ENCODE data around the gene CD300A.
A peak's percentile ranks its signal among the peaks of the same experiment; 100 is the strongest.
"Not testable (repeated sequence)": the region's sequence is repeated elsewhere in the genome, so short reads cannot be mapped to it uniquely, and the experiment has no call there.

CD300A gene

GRCh38 chr17:74485841-74486240 lies 19.4 kb downstream of the CD300A start:
- DNase-seq (ENCODE audit: low read depth) = no peak
- no peak for TF ChIP-seq CTCF (IDR thresholded peaks at IDR 0.05; ENCODE audit: control insufficient read depth, insufficient read depth, low read depth, low read length, missing control alignments)
- no peak overlapping the region for H3K4me3 ChIP-seq (ENCODE audit: control insufficient read depth, low read depth, low read length)

GRCh38 chr17:74488276-74488675 lies 21.8 kb downstream of the CD300A start:
- H3K4me3 ChIP-seq (ENCODE audit: control insufficient read depth, low read depth, low read length); DNase-seq (ENCODE audit: low read depth): not testable (repeated sequence)

- H3K4me3 ChIP-seq (ENCODE audit: control insufficient read depth, low read depth, low read length) = no peak overlapping the region
These were observed 24.3 kb downstream of the CD300A start for GRCh38 chr17:74490716-74491115.

GRCh38 chr17:74491626-74492025 lies 25.2 kb downstream of the CD300A start:
- no peak overlapping the region for H3K4me3 ChIP-seq (ENCODE audit: control insufficient read depth, low read depth, low read length)
- TF ChIP-seq CTCF (IDR thresholded peaks at IDR 0.05; ENCODE audit: control insufficient read depth, insufficient read depth, low read depth, low read length, missing control alignments) = no peak
- no peak for DNase-seq (ENCODE audit: low read depth)

More at GRCh38 chr17:74490716-74491115, 24.3 kb downstream of the CD300A start:
- DNase-seq (ENCODE audit: low read depth) = no peak
- TF ChIP-seq CTCF (IDR thresholded peaks at IDR 0.05; ENCODE audit: control insufficient read depth, insufficient read depth, low read depth, low read length, missing control alignments) = no peak

GRCh38 chr17:74493331-74493833 lies 26.9 kb downstream of the CD300A start:
- no peak for DNase-seq (ENCODE audit: low read depth)
- TF ChIP-seq CTCF (IDR thresholded peaks at IDR 0.05; ENCODE audit: control insufficient read depth, insufficient read depth, low read depth, low read length, missing control alignments) = peak; percentile 83
- H3K4me3 ChIP-seq (ENCODE audit: control insufficient read depth, low read depth, low read length) = no peak overlapping the region

- H3K4me3 ChIP-seq (ENCODE audit: control insufficient read depth, low read depth, low read length) = no peak overlapping the region
- no peak for TF ChIP-seq CTCF (IDR thresholded peaks at IDR 0.05; ENCODE audit: control insufficient read depth, insufficient read depth, low read depth, low read length, missing control alignments)
- no peak for DNase-seq (ENCODE audit: low read depth)
These were observed 31.0 kb downstream of the CD300A start for GRCh38 chr17:74497471-74497870.

GRCh38 chr17:74499992-74500391 lies 33.6 kb downstream of the CD300A start:
- TF ChIP-seq CTCF (IDR thresholded peaks at IDR 0.05; ENCODE audit: control insufficient read depth, insufficient read depth, low read depth, low read length, missing control alignments) = no peak
- H3K4me3 ChIP-seq (ENCODE audit: control insufficient read depth, low read depth, low read length) = no peak overlapping the region

More at GRCh38 chr17:74499992-74500391, 33.6 kb downstream of the CD300A start:
- DNase-seq (ENCODE audit: low read depth) = no peak

Data from AG09309 (cell line).